Posterior vena cava (tissue), 2 donors: ENCODE data around the gene DNAL4. TPM values are rescaled to one million over a fixed set of nuclear protein-coding genes. Genes with fewer than 3 reads are reported as not detected.

Source experiments
- DNase-seq: peaks from one replicate; pipeline ENCODE4 v3.0.0-alpha.2; 2020; ENCODE audit warnings: low spot score
- intact Hi-C, 2 donors: fragments of 100-400 bp; cut with DNase I; formaldehyde crosslinking; loops; one replicate each; pipeline versions ENCODE4 v1.14.1 to v1.14.2; 2022 to 2023
- total RNA-seq, 2 donors: library from RNA; stranded (reverse); fragmentation: NEBNext Ultra II Directional; extraction: Animal tissue kit (Norgen Biotek cat#: 25700); gene quantifications; one replicate each; pipeline ENCODE4 v1.2.1, GENCODE V29; 2021
- donor health status: DM: yes; HTN: yes; CAD: no.
- donor health status: DM: yes; HTN: yes; CAD: no.

The DNAL4 gene
- total RNA-seq, 2 donors from 2014 or later = 5.9 to 8.3 TPM

DNA sequence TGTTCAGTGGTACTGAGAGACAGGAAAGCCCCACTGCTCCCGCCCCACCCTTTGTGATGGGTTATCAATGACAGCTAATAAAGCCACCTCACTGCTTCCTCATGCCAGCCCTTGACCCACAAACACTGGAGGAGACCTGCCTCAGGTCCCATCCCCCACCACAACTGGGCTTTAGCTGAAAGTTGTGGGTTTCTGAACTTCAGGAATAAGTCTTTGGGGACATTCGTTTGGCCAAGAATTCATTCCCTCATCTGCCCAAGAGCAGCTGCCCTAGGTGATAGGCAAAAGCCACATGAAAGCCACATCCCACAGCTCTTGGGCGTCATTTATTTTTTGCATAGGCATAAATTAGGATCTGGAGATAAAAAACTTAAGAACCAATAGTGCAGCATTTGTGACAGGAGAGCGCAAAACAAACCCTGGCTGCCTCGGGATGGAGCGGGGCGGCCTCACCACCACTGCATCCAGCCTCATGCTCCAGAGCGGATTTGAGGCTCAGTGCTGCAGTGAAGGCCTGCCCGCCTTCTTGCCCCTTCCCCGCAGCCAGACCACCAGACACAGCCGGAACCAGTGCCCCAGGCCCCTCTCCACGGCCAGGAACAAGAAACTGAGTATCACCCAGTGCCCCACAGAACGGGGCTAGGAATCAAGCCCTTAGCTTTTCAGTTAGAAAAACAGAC is 59.4 kb downstream of the DNAL4 start:
- DNase-seq = peak; percentile 64
- intact Hi-C loops = no loop called here

DNA sequence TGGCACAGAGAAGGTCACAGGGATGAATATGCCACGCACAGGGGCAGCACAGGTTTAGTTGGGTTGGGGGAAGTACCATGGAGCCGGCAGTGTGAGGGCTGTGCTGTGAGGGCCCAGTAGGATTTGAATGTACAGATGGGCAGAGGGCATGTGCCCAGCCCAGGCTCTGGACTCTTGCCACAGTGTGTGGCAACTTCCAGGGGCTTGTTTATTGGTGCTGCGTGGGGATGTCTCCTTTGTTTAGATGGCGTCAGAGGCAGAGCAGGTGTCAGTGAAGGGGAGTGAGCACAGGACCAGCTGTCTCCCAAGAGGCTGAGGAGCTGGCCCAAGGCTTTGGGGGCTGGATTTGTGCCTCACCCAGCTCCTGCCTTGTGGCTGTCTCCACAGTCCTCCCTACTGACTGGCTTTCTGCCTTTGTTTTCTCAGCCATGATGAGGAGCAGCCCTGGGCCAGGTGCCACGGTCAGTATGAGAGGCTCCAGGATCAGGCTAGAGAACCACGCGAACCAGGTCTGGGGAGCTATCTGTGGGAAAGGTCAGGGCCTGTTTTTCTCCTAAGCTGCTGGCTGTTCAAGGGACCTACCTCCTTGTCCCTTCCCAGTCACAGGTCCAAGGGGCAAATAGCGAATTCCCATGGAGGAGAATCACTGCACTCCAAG is 60.1 kb downstream of the DNAL4 start:
- intact Hi-C loops = no loop called here
- peak; percentile 81 for DNase-seq

DNA sequence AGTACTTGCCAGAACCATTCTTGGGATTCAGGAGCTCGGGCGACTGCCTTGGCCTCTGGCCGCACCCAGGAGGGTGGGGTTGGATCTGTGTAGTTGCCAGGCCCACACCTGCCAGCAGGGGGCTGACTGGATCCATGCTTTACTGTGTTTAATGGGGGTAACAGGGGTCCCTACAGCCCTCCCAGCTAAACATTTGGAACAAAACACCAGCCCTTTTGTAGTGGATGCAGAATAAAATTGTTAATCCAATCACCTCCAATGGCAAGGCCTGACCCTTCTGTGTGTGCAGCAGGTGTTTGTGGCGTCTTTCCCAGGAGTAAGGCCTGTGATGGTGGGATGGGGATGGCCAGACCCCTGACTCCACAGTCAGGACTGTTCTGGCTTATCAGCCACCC is 60.6 kb downstream of the DNAL4 start:
- intact Hi-C loops = no loop called here
- DNase-seq = peak; percentile 76

DNA sequence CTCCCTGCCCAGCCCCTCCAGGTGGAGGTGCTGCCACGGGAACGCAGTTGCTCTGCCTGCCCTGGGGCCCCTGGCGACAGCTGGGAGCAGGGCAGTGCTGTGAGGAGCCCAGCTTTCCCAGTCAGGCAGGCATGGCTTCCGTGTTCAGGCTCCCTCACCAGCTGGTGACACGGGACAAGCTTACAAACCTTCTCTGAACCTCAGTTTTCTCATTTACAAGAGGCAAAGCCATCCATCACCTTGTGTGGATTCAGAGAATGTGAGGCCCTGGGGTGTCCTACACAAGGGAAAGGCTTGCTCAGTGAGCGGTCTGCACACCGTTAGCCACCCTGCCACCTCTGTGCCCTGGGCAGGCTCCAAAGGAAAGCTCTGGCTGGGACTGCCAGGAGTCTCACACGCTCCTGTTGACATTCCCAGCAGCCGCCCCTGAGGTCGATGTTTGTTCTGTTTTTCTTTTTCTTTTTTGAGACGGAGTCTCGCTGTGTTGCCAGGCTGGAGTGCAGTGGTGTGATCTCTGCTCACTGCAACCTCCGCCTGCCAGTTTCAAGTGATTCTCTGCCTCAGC is 61.6 kb downstream of the DNAL4 start:
- intact Hi-C loops = no loop called here
- peak; percentile 74 for DNase-seq

DNA sequence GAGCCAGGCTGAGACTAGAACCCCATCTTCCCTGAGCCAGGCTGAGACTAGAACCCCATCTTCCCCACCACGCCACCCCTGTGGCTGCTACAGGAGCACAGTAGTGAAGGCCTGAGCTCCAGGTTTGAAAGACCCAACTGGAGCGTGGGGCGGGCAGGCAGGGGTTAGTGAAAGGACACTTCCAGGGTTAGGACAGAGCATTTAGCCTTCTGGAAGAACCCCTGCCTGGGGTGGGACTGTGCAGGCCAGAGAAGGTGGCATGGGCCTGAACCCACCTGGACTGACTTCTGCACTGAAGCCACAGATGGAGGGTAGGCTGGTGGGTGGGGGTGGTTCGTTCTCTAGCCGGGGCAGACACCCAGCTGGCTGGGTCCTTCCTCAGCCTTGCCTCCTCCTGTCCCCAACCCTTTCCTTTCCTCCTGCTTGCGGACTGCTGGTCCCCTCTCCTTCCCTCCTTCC is 62.2 kb downstream of the DNAL4 start:
- intact Hi-C loops = no loop called here
- DNase-seq = peak; percentile 45

DNA sequence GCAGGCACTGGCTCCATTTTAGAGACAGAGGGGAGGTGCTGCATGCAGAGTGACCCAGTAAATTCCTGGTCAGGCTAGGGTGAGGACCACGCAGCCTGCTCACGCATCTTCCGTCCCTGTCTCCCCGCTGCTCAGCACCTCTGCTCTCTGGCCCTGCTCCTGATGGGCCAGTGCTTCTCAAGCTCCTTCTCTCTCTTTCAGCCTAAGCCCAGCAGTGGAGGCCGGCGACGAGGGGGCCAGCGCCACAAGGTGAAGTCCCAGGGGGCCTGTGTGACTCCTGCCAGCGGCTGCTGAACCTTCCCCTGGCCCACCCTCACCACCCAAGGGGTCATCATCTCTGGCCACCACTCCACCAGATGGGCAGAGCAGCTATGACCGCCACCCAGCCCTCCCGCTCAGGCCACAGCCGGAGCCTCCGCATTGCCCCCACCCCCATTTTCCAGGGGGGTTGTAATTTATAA is 63.5 kb downstream of the DNAL4 start:
- intact Hi-C loops = no loop called here
- DNase-seq = peak; percentile 65

DNA sequence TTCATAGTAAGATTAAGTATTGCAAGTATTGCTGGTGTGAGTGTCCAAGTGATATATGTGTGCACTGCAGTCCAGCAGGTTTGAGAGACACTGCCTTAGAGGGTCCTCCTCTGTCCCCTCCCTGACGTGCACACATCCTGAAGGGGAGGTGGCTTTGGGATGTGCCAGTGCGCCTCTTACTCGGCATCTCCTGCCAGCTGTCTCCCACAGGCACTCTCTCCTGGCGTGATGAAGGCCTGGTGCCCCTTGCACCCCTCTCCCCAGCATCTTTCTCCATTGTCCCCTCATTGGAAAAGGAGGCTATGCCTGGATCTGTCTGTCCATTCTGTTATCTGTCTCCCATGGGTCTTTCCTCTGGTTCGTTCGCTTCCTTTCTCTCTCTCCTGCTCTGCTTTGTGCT is 64.0 kb downstream of the DNAL4 start:
- no peak for DNase-seq
- intact Hi-C loops = no loop called here

DNA sequence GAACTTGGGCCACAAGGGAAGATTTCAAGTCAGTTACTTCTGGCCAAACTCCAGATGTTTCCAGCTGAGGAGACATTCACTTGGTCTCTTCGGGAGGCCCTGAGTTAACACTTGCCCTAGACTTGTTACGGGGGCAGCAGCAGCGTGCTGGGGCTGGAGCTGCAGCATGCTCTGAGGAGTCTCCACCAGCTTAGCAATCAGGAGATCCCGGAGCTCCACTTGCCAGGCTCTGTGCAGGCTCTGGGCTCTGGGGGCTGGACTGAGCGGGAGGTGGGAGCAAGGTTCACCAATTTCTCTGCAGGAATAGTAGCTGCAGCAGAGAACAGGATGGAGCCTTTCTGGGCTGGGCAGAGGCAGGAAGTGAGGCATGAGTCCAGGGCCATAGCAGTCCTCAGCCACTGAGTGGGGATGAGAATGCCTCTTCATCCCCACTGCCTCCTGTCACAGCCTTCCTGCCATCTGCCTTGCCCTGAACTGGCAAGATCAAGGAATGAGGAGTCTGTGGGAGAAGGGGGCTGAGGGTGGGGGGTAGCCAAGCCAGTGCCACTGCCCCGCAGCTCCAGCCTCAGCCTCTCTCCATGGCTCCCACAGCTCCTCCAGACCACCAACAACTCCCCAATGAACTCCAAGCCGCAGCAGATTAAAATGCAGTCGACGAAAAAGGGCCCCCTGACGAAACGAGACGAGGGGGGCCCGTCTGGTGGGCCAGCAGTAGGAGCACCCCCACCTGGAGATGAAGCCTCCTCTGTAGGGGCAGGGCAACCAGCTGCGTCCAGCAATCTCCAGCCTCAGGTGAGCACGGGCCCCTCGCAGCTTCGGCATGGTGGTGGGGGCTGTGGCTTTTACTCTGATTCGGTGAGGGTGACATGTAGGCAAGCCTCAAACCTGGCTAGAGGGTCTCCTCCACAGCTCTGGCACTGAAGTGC is 64.8 kb downstream of the DNAL4 start:
- peak; percentile 57 for DNase-seq
- intact Hi-C loops = no loop called here

Other genes starting within 250 kb of the DNAL4 start
- gene DMC1, start 224.0 kb downstream of the DNAL4 start, total RNA-seq = 1 to 10 TPM; 1.4 to 2.4 TPM
- gene FAM227A, start 137.8 kb downstream of the DNAL4 start, total RNA-seq = under 1 TPM; 0.43 to 0.83 TPM
- gene CBY1, start 137.5 kb downstream of the DNAL4 start, total RNA-seq = 10 to 100 TPM; 22.3 to 25.2 TPM
- gene TOMM22, start 112.2 kb downstream of the DNAL4 start, total RNA-seq = 10 to 100 TPM; 40.7 to 42.8 TPM
- 10 to 100 TPM; 45.0 to 48.3 TPM for gene JOSD1, start 93.2 kb downstream of the DNAL4 start, total RNA-seq
- 10 to 100 TPM; 29.8 to 34.3 TPM for gene GTPBP1, start 88.2 kb downstream of the DNAL4 start, total RNA-seq
- 100 to 1,000 TPM; 229 to 246 TPM for gene SUN2, start 38.1 kb downstream of the DNAL4 start, total RNA-seq
- 1 to 10 TPM; 8.3 to 8.4 TPM for gene NPTXR, start 49.9 kb upstream of the DNAL4 start, total RNA-seq
- 100 to 1,000 TPM in 1 of 2 donors, 10 to 100 TPM in 1; 98.0 to 105 TPM for gene CBX6, start 78.1 kb upstream of the DNAL4 start, total RNA-seq
- 1 to 10 TPM; 2.5 to 5.6 TPM for gene APOBEC3A, start 163.5 kb upstream of the DNAL4 start, total RNA-seq
- under 1 TPM; 0.14 to 0.56 TPM for gene APOBEC3B, start 188.2 kb upstream of the DNAL4 start, total RNA-seq
- gene APOBEC3C, start 220.1 kb upstream of the DNAL4 start, total RNA-seq = 10 to 100 TPM; 18.7 to 31.5 TPM
- gene APOBEC3D, start 227.0 kb upstream of the DNAL4 start, total RNA-seq = 1 to 10 TPM; 1.3 to 4.2 TPM
- 1 to 10 TPM; 5.5 to 9.8 TPM for gene APOBEC3F, start 246.7 kb upstream of the DNAL4 start, total RNA-seq